GM18951 (cell line): Measurements from ENCODE around the gene OGFRL1.

Source experiments
- POLR2A ChIP-seq: IDR thresholded peaks from 4 replicates; pipeline ENCODE4 v1.6.1; 2011; ENCODE audit warnings: mild to moderate bottlenecking; ENCODE audit not compliant: insufficient read length, insufficient read depth; ENCODE audit errors: extremely low read depth
- in situ Hi-C: fragments of 300-500 bp; cut with MboI; formaldehyde crosslinking; loops from one replicate; pipeline ENCODE4 v1.12.0; 2022; ENCODE audit warnings: low sequenced_read_pairs, mixed read lengths, inconsistent platforms; ENCODE audit not compliant: unreplicated experiment

Gene OGFRL1

GRCh38 chr6:71294121-71294523 is 5.5 kb downstream of the OGFRL1 start:
- no peak for TF ChIP-seq POLR2A
- in situ Hi-C loops = no loop called here

- in situ Hi-C loops = no loop called here
- no peak for TF ChIP-seq POLR2A
Observed at GRCh38 chr6:71298459-71298858, 9.8 kb downstream of the OGFRL1 start.

GRCh38 chr6:71299541-71300470 is 11.2 kb downstream of the OGFRL1 start:
- in situ Hi-C loops = no loop called here
- no peak for TF ChIP-seq POLR2A

- in situ Hi-C loops = no loop called here
- no peak for TF ChIP-seq POLR2A
Observed at GRCh38 chr6:71300561-71301168, 12.1 kb downstream of the OGFRL1 start.

- no peak for TF ChIP-seq POLR2A
- in situ Hi-C loops = no loop called here
Observed at GRCh38 chr6:71301546-71301945, 12.9 kb downstream of the OGFRL1 start.

- in situ Hi-C loops = no loop called here
- no peak for TF ChIP-seq POLR2A
Observed at GRCh38 chr6:71309656-71310055, 21.0 kb downstream of the OGFRL1 start.

- in situ Hi-C loops = no loop called here
- TF ChIP-seq POLR2A = no peak
Observed at GRCh38 chr6:71310261-71310660, 21.6 kb downstream of the OGFRL1 start.

- in situ Hi-C loops = no loop called here
- TF ChIP-seq POLR2A = no peak
Observed at GRCh38 chr6:71312089-71312488, 23.5 kb downstream of the OGFRL1 start.

- TF ChIP-seq POLR2A = no peak
- in situ Hi-C loops = no loop called here
Observed at GRCh38 chr6:71317441-71317840, 28.8 kb downstream of the OGFRL1 start.

- in situ Hi-C loops = no loop called here
- TF ChIP-seq POLR2A = no peak
Observed at GRCh38 chr6:71320041-71320440, 31.4 kb downstream of the OGFRL1 start.

GRCh38 chr6:71321314-71321713 is 32.7 kb downstream of the OGFRL1 start:
- TF ChIP-seq POLR2A = no peak
- in situ Hi-C loops = no loop called here

- TF ChIP-seq POLR2A = no peak
- in situ Hi-C loops = no loop called here
Observed at GRCh38 chr6:71324194-71324785, 35.7 kb downstream of the OGFRL1 start.

- no peak for TF ChIP-seq POLR2A
Observed at GRCh38 chr6:71326611-71327010, 38.0 kb downstream of the OGFRL1 start.

More at GRCh38 chr6:71326611-71327010, 38.0 kb downstream of the OGFRL1 start:
- in situ Hi-C loops = no loop called here
